K562 (cell line): ENCODE data around the gene ALOX12B. TPM values are rescaled to one million over a fixed set of nuclear protein-coding genes. Genes with fewer than 3 reads are reported as not detected.

Experiments
- ATAC-seq: fragments of 200-7000 bp; cut with Tn5 transposase; 3 replicates; pipeline ENCODE4 v1.9.1; 2020; ENCODE audit warnings: moderate library complexity
- BruUV-seq: library from RNA; stranded (reverse); fragments of 400-500 nt; replicated peaks from 2 replicates; lab custom pipeline; 2021; lab: Mats Ljungman, UMichigan
- CTCF ChIA-PET: fragments of 300-600 bp; formaldehyde crosslinking; extraction: SDS; loops from one replicate; lab custom pipeline; 2021; ENCODE audit warnings: low intra/inter-chr PET ratio; lab: Yijun Ruan, JAX
- POLR2A ChIA-PET: fragments of 300-600, 350-650 bp; sonication (Branson Sonifier 250); formaldehyde crosslinking; extraction: SDS; loops from one replicate; lab custom pipeline; 2021; ENCODE audit warnings: antibody characterized with exemption, inconsistent platforms; lab: Yijun Ruan, JAX
- DNase-seq, 4 experiments: peaks; one replicate each; pipeline versions ENCODE4 v3.0.0 to v3.0.0-alpha.2; 2011 to 2018; ENCODE audit warnings: low spot score in 3 of 4, mixed read lengths in 3 of 4; ENCODE audit errors: extremely low read depth in 1 of 4
- FAIRE-seq: peaks from 2 replicates; lab custom pipeline; 2011; peaks lifted over from hg19 to GRCh38; lab: Jason Lieb, UNC
- H2AFZ ChIP-seq: 2 replicates; pipeline ENCODE4 v1.6.0; 2011; ENCODE audit warnings: low read depth, low read length, control low read depth, inconsistent platforms
- H3K27ac ChIP-seq: fragments of 200-600 bp; 3 replicates; pipeline ENCODE4 v1.8.0; 2011; ENCODE audit warnings: low read depth, mild to moderate bottlenecking, control low read depth, inconsistent platforms, low read length, moderate library complexity, mixed read lengths; ENCODE audit errors: extremely low read depth
- H3K27me3 ChIP-seq, 2 experiments: fragments of 300-600 bp in 1 of 2; 2 replicates in 1 of 2; 3 replicates in 1 of 2; pipeline versions ENCODE4 v1.6.0 to v1.8.0; 2011; ENCODE audit warnings: inconsistent platforms in 2 of 2, low read length in 2 of 2, mild to moderate bottlenecking in 1 of 2, mixed read lengths in 1 of 2, moderate library complexity in 1 of 2; ENCODE audit not compliant: control insufficient read depth in 2 of 2, insufficient read depth in 2 of 2
- H3K36me3 ChIP-seq: fragments of 300-600 bp; 3 replicates; pipeline ENCODE4 v1.8.0; 2011; ENCODE audit warnings: mild to moderate bottlenecking, low read length, inconsistent platforms; ENCODE audit not compliant: control insufficient read depth, insufficient read depth
- H3K4me1 ChIP-seq, 2 experiments: fragments of 200-600 bp in 1 of 2; replicated peaks in 1 of 2; 2 replicates in 1 of 2; 3 replicates in 1 of 2; pipeline versions ENCODE4 v1.5.1 to v1.8.0; 2011; ENCODE audit warnings: inconsistent platforms in 2 of 2, low read length in 2 of 2, mild to moderate bottlenecking in 1 of 2, mixed read lengths in 1 of 2, moderate library complexity in 1 of 2; ENCODE audit not compliant: control insufficient read depth in 2 of 2, insufficient read depth in 2 of 2
- H3K4me2 ChIP-seq: 2 replicates; pipeline ENCODE4 v1.6.1; 2011; ENCODE audit warnings: low read length, control low read depth, inconsistent platforms, mixed read lengths; ENCODE audit not compliant: insufficient read depth
- H3K4me3 ChIP-seq: fragments of 200-600 bp; sonication (generic), shearing (Covaris generic); 2 replicates; pipeline ENCODE4 v1.5.1; 2016; ENCODE audit warnings: control low read depth, inconsistent platforms
- H3K79me2 ChIP-seq: fragments of 200-600 bp; 3 replicates; pipeline ENCODE4 v1.8.0; 2011; ENCODE audit warnings: low read length, inconsistent platforms; ENCODE audit not compliant: control insufficient read depth, insufficient read depth
- H3K9ac ChIP-seq, 2 experiments: 2 replicates each; pipeline versions ENCODE4 v1.6.0 to v1.6.1; 2011; ENCODE audit warnings: low read depth in 2 of 2, low read length in 2 of 2, control low read depth in 1 of 2, inconsistent platforms in 1 of 2, mild to moderate bottlenecking in 1 of 2, mixed read lengths in 1 of 2; ENCODE audit not compliant: insufficient read depth in 1 of 2
- H3K9me1 ChIP-seq: one replicate; pipeline ENCODE4 v1.6.0; 2011; ENCODE audit warnings: inconsistent platforms, mild to moderate bottlenecking, low read length, moderate library complexity; ENCODE audit not compliant: control insufficient read depth, insufficient read depth
- H3K9me3 ChIP-seq: replicated peaks from 2 replicates; pipeline ENCODE4 v1.5.1; 2011; ENCODE audit warnings: low read depth, low read length, inconsistent platforms; ENCODE audit not compliant: control insufficient read depth, insufficient read depth
- H4K20me1 ChIP-seq: replicated peaks from 2 replicates; pipeline ENCODE4 v1.6.1; 2011; ENCODE audit warnings: low read length, inconsistent platforms, mixed read lengths; ENCODE audit not compliant: control insufficient read depth, insufficient read depth
- ETV5 ChIP-seq: sonication (generic); formaldehyde crosslinking; IDR thresholded peaks from 2 replicates; pipeline ENCODE4 v1.4.0; 2020; ENCODE audit warnings: low read depth, mild to moderate bottlenecking, missing genetic modification reagents
- HMGN3 ChIP-seq: IDR thresholded peaks from 2 replicates; pipeline ENCODE4 v1.6.1; 2011; ENCODE audit warnings: borderline replicate concordance, low read depth, mild to moderate bottlenecking, mixed read lengths, low read length; ENCODE audit not compliant: insufficient read length; ENCODE audit errors: extremely low read depth
- HNRNPLL ChIP-seq: fragments of 200-400 bp; formaldehyde crosslinking; IDR thresholded peaks from 2 replicates; pipeline ENCODE4 v1.6.1; 2017; ENCODE audit warnings: low read length, low read depth, mild to moderate bottlenecking; ENCODE audit not compliant: poor library complexity, severe bottlenecking
- NFE2 ChIP-seq: IDR thresholded peaks from 2 replicates; pipeline ENCODE4 v1.6.1; 2014; ENCODE audit warnings: antibody characterized with exemption, low read depth
- ZNF12 ChIP-seq: sonication (generic); formaldehyde crosslinking; IDR thresholded peaks from 2 replicates; pipeline ENCODE4 v1.4.0; 2020; ENCODE audit warnings: mild to moderate bottlenecking, missing genetic modification reagents
- ZNF408 ChIP-seq: fragments of 250-450 bp; sonication (Bioruptor Pico); IDR thresholded peaks from 2 replicates; pipeline ENCODE4 v1.4.0; 2020; ENCODE audit warnings: low read depth, mild to moderate bottlenecking, moderate library complexity
- WGBS: fragments of 100-300 bp; shearing (Covaris generic); methylation state at CpG from one replicate; pipeline ENCODE4 v1.1.6; 2016; ENCODE audit warnings: low coverage, mixed read lengths; ENCODE audit not compliant: insufficient coverage; ENCODE audit errors: missing lambda C conversion rate; 5-methylcytosine and 5-hydroxymethylcytosine counted together
- in situ Hi-C: fragments of 300-500 bp; cut with MboI; formaldehyde crosslinking; loops from 4 replicates; pipeline ENCODE4 v1.15.0; 2018; ENCODE audit warnings: inconsistent platforms, mixed read lengths
- intact Hi-C: fragments of 100-400 bp; cut with micrococcal nuclease; formaldehyde crosslinking; loops from 2 replicates; pipeline ENCODE4 v1.14.2; 2022
- polyA plus RNA-seq, 8 experiments: library from polyadenylated mRNA; depleted of rRNA in 4 of 8; stranded (reverse) in 5 of 8; unstranded in 3 of 8; fragments of >200 nt; fragmentation: Nextera tagmentation in 2 of 8; fragmentation: Illumina TruSeq in 1 of 8; extraction: Ambion mirVana in 2 of 8; extraction: Trizol in 1 of 8; gene quantifications; 2 replicates each; pipeline versions ENCODE4 v1.2.1 to v1.2.3, GENCODE V29; 2011 to 2014; ENCODE audit warnings: inconsistent platforms in 1 of 8, missing spikeins in 1 of 8
- total RNA-seq, 7 experiments: library from RNA; depleted of rRNA in 6 of 7; stranded (reverse); fragments of >200 nt in 6 of 7; fragmentation: Illumina TruSeq in 2 of 7; extraction: Trizol in 2 of 7; gene quantifications; 2 replicates each; pipeline versions ENCODE4 v1.2.1 to v1.2.3, GENCODE V29; 2011 to 2021; ENCODE audit warnings: low replicate concordance in 1 of 7
- TF ChIP-seq, protein P1 (sequence below): fragments of 250-450 bp; sonication (Bioruptor Pico); IDR thresholded peaks from 2 replicates; pipeline ENCODE4 v1.4.0; 2020
- TF ChIP-seq, protein P2 (sequence below), 3 experiments: fragments of 200-800 bp in 1 of 3; fragments of 250-450 bp in 1 of 3; fragments of 450-650 bp in 1 of 3; sonication (Bioruptor Pico) in 1 of 3; sonication (Bioruptor generic) in 1 of 3; formaldehyde crosslinking in 1 of 3; IDR thresholded peaks; 2 replicates each; pipeline versions ENCODE4 v1.6.1 to v1.8.0; 2016 to 2022; ENCODE audit warnings: mild to moderate bottlenecking in 2 of 3, missing genetic modification characterization in 2 of 3, missing compliant biosample characterization in 1 of 3, moderate library complexity in 1 of 3

Gene ALOX12B
- total and polyA plus RNA-seq, 9 of the 15 experiments (the other 6 are each of a cell fraction or from before 2014, with no cell fraction given): not detected

DNA sequence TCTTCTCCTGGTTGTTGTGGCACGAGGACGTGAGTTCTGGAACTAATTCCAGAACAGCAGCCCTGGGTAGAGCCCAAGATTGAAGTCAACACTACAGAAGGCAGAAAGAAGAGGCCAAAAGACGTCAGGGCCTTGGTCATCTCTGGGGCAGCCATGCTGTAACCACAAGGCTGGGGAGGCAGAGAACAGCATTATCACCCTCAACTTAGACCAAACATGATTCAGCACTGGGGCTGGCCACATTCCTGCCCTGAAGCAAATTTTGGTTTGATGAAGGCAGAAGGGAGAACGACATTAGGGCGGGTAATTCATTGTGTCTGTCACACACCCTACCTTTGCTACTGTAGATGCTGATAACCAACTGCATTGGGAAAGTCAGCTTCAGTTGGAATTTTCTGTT is 58.4 kb downstream of the ALOX12B start:
- FAIRE-seq (no peak), ATAC-seq (no peak; the same call in 2 of the 3 replicates), DNase-seq (no peak)
- Histone ChIP-seq H3K27ac (no peak overlapping the region), H2AFZ (no peak overlapping the region), H3K9me3 (no peaks in the 10 kb centered on the region), H4K20me1 (no peaks in the 10 kb centered on the region), H3K4me2 (no peak overlapping the region), H3K4me3 (no peak overlapping the region), H3K9me1 (no peaks in the 10 kb centered on the region), H3K9ac (no peak overlapping the region), H3K36me3 (no peaks in the 10 kb centered on the region), H3K4me1 (no peaks in the 10 kb centered on the region; a peak in 1 of 5 replicates), H3K79me2 (no peaks in the 10 kb centered on the region), H3K27me3 (peaks cover 0 to 14% of the 10 kb centered on the region in 2 experiments; a peak in 2 of 5 replicates)
- TF ChIP-seq HMGN3 (no peak), ETV5 (CRISPR knock-in tag) (no peak), ZNF408 (CRISPR knock-in tag) (no peak), ZNF12 (no peak), NFE2 (peak; percentile 28; the same call in 1 of the 2 replicates), HNRNPLL (no peak)
- TF ChIP-seq, protein P1, sequence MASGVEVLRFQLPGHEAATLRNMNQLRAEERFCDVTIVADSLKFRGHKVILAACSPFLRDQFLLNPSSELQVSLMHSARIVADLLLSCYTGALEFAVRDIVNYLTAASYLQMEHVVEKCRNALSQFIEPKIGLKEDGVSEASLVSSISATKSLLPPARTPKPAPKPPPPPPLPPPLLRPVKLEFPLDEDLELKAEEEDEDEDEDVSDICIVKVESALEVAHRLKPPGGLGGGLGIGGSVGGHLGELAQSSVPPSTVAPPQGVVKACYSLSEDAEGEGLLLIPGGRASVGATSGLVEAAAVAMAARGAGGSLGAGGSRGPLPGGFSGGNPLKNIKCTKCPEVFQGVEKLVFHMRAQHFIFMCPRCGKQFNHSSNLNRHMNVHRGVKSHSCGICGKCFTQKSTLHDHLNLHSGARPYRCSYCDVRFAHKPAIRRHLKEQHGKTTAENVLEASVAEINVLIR (CRISPR knock-in tag): no peak
- TF ChIP-seq, protein P2, sequence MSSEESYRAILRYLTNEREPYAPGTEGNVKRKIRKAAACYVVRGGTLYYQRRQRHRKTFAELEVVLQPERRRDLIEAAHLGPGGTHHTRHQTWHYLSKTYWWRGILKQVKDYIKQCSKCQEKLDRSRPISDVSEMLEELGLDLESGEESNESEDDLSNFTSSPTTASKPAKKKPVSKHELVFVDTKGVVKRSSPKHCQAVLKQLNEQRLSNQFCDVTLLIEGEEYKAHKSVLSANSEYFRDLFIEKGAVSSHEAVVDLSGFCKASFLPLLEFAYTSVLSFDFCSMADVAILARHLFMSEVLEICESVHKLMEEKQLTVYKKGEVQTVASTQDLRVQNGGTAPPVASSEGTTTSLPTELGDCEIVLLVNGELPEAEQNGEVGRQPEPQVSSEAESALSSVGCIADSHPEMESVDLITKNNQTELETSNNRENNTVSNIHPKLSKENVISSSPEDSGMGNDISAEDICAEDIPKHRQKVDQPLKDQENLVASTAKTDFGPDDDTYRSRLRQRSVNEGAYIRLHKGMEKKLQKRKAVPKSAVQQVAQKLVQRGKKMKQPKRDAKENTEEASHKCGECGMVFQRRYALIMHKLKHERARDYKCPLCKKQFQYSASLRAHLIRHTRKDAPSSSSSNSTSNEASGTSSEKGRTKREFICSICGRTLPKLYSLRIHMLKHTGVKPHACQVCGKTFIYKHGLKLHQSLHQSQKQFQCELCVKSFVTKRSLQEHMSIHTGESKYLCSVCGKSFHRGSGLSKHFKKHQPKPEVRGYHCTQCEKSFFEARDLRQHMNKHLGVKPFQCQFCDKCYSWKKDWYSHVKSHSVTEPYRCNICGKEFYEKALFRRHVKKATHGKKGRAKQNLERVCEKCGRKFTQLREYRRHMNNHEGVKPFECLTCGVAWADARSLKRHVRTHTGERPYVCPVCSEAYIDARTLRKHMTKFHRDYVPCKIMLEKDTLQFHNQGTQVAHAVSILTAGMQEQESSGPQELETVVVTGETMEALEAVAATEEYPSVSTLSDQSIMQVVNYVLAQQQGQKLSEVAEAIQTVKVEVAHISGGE (CRISPR knock-in tag; IDR thresholded peaks at IDR 0.05): no peak
- ChIA-PET CTCF (no interaction called here), POLR2A (interaction anchor here (1.0 kb wide), 1 partner anchor 132 kb away, joined by 3 read pairs; no protein-coding TSS in a partner anchor)
- in situ Hi-C loops (no loop called here), intact Hi-C loops (no loop called here)
- BruUV-seq: no TSS peak
- 0% methylated on average over 5 of the region's 5 CpGs for WGBS
